ENCODE data around the gene NHLRC4. TPM values are rescaled to one million over a fixed set of nuclear protein-coding genes. Genes with fewer than 3 reads are reported as not detected.

The NHLRC4 gene
- total RNA-seq, 3 donors from 2014 or later: 0.13 to 0.18 (median 0.16) TPM

GRCh38 chr16:563072-563644 lies 3.6 kb upstream of the NHLRC4 start:
- H3K4me1 Mint-ChIP-seq (ENCODE audit: low read depth): peaks cover 10% of the 10 kb centered on the region
- H3K9me3 Mint-ChIP-seq: no peaks in the 10 kb centered on the region
- H3K4me3 Mint-ChIP-seq: no peak overlapping the region
- no peaks in the 10 kb centered on the region for H3K36me3 Mint-ChIP-seq (ENCODE audit: insufficient read depth)
- ATAC-seq (no peak), DNase-seq (no peak)
- H3K27me3 Mint-ChIP-seq (ENCODE audit: low read depth): peaks cover 17% of the 10 kb centered on the region

GRCh38 chr16:564690-565418 lies 2.0 kb upstream of the NHLRC4 start:
- H3K4me1 Mint-ChIP-seq (ENCODE audit: low read depth): peaks cover 16% of the 10 kb centered on the region
- H3K27me3 Mint-ChIP-seq (ENCODE audit: low read depth): peaks cover 7% of the 10 kb centered on the region
- ATAC-seq (no peak), DNase-seq (no peak)
- H3K36me3 Mint-ChIP-seq (ENCODE audit: insufficient read depth): no peaks in the 10 kb centered on the region
- no peak overlapping the region for H3K4me3 Mint-ChIP-seq
- H3K9me3 Mint-ChIP-seq: no peaks in the 10 kb centered on the region

- H3K36me3 Mint-ChIP-seq (ENCODE audit: insufficient read depth): no peaks in the 10 kb centered on the region
- peaks cover 7% of the 10 kb centered on the region for H3K27me3 Mint-ChIP-seq (ENCODE audit: low read depth)
- no peaks in the 10 kb centered on the region for H3K9me3 Mint-ChIP-seq
- peaks cover 16% of the 10 kb centered on the region for H3K4me1 Mint-ChIP-seq (ENCODE audit: low read depth)
- ATAC-seq (no peak), DNase-seq (no peak)
- no peak overlapping the region for H3K4me3 Mint-ChIP-seq
Measured at GRCh38 chr16:565419-566330, 1.1 kb upstream of the NHLRC4 start.

DNA sequence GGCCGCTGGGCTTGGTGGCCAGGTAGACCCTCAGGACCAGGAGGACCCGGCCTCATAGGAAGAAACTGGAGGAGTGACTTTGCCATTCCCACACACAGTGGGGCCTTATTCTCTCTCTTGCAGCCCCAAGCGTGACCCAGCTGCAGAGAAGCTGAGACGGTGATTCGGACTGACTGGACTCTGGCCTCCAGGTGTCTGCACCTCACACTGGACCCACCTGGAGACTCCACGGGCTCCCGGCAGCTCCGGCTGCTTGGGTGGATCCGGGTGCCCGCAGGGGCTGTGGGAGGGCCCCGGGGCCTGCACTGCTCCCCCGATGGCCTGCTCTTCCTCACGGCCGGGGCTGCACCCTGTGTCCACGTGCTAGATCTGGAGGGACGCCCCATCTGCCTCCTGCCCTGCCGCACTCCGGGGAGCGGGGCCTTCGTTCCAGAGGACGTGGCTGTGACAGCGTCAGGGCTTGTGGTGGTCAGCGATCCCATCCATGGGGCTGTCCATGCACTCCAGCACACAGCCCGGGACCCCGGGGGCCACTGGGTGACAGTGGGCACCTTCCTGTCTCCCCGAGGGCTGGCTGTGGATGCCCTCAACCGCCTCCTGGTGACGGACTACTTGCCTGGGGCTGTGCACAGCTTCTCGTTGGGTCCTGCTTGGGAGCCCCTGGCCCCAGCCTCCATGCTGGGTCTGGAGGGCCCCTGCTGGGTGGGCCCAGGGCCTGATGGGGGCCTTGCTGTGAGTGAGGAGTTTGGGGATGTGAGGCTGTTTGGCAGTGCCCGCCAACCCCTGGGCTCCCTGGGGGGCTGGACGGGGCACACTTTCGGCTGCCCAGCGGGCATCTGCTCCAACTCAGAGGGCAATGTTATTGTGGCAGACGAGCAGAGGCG lies 810 bp downstream of the NHLRC4 start:
- no peak for ATAC-seq
- H3K4me3 Mint-ChIP-seq: peak overlapping the region; percentile 68

DNA sequence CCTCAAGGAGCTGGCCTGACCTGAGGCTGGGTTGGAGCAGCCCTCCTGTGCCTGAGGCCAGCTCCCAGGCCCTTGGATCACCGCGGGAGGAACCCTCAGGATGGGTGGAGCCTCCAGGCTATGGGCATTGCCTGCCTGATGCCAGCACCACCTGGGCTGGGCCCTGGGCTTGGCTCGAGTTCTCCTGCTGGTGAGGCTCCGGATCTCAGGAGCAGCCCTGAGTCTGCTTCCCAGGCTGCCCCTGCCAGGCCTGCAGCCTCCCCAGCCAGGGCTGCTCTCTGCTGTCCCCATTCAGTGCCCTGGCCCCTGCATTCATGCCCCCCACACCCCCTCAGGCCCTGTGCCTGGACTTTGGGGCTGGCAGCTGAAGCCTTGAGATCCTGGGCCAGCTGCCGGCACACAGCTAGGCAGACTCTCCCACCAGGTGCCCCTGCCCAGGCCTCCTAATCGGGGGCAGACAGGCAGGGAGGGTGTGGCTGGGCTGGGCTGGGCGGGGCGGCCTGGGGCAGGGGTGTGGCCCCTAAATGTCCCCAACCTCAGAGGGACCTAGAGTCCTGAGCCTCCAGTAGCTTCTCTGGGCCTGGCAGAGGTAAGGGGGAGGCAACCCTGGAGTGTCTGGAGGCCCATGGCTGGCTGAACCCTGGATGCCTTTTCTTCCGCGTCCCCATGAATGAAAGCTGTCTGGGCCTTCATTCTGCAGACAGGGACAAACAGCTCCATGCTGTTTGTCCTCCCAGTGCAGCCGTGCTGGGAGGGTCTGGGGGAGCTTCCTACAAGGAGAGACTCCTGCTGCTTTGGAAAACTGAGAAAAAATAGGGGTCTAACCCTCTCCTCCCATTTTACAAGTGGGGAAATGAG lies 1.8 kb downstream of the NHLRC4 start:
- Mint-ChIP-seq H3K36me3 (ENCODE audit: insufficient read depth) (no peaks in the 10 kb centered on the region), H3K27me3 (ENCODE audit: low read depth) (no peaks in the 10 kb centered on the region), H3K4me1 (ENCODE audit: low read depth) (peaks cover 29% of the 10 kb centered on the region), H3K4me3 (peak overlapping the region; percentile 84), H3K9me3 (no peaks in the 10 kb centered on the region)
- no peak for DNase-seq
- no peak for ATAC-seq

More for the DNA sequence above, 810 bp downstream of the NHLRC4 start:
- Mint-ChIP-seq H3K27me3 (ENCODE audit: low read depth) (no peaks in the 10 kb centered on the region), H3K4me1 (ENCODE audit: low read depth) (peaks cover 29% of the 10 kb centered on the region), H3K36me3 (ENCODE audit: insufficient read depth) (no peaks in the 10 kb centered on the region), H3K9me3 (no peaks in the 10 kb centered on the region)
- DNase-seq: no peak

GRCh38 chr16:569445-570254 lies 2.8 kb downstream of the NHLRC4 start, which contains the start of gene PIGQ:
Gene PIGQ (plus strand): TSS chr16:569968. CDS start chr16:574075, 4,107 bp downstream.
- Mint-ChIP-seq H3K36me3 (ENCODE audit: insufficient read depth) (no peaks in the 10 kb centered on the region), H3K4me1 (ENCODE audit: low read depth) (peaks cover 29% of the 10 kb centered on the region), H3K9me3 (no peaks in the 10 kb centered on the region), H3K4me3 (peak within 1 kb of the TSS; percentile 85), H3K27me3 (ENCODE audit: low read depth) (no peaks in the 10 kb centered on the region)
- peak; percentile 84 to 92 for ATAC-seq
- peak; percentile 51 for DNase-seq

DNA sequence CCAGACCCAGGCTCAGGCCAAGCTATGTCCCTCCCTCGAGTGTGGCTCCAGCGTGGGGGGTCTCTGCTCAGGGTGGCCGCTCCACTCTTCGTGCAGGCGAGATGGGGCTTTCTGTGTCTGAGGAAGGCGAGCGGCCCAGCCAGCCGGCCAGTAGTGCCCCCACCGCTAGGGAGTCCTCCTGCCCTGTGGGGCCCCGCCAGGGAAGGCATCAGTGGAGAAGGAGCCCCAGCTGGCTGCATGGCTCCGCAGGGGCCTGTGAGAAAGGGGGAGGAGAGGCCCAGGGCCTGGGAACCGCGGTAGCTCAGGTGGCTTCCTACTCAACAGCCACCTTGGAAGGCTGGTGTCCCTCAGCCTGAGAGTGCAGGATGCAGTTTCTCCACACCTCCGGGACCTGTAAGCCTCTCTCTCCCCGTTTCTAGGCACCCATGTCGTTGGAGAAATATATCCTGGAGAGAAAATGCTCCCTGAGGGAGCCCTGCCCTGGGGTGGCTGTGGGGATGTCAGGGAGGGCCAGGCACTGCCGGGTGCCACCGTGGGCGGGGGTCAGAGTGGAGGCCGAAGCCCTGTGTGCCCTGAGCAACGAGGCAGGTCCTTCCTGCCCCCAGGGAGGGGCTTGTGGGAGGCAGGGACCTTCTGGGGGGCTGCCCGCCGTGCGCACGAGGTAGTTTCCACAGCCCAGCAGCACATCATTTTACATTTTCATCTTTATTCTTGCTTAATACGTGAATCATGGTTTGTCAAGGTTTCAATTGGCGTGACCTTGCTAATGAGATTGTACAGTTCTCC lies 6.3 kb downstream of the NHLRC4 start:
- Mint-ChIP-seq H3K4me1 (ENCODE audit: low read depth) (peaks cover 20% of the 10 kb centered on the region), H3K4me3 (no peak overlapping the region), H3K36me3 (ENCODE audit: insufficient read depth) (no peaks in the 10 kb centered on the region), H3K27me3 (ENCODE audit: low read depth) (no peaks in the 10 kb centered on the region), H3K9me3 (no peaks in the 10 kb centered on the region)
- ATAC-seq (no peak), DNase-seq (no peak)

GRCh38 chr16:574021-574760 lies 7.4 kb downstream of the NHLRC4 start:
- Mint-ChIP-seq H3K4me1 (ENCODE audit: low read depth) (peaks cover 16% of the 10 kb centered on the region), H3K9me3 (no peaks in the 10 kb centered on the region), H3K4me3 (no peak overlapping the region), H3K36me3 (ENCODE audit: insufficient read depth) (no peaks in the 10 kb centered on the region), H3K27me3 (ENCODE audit: low read depth) (no peaks in the 10 kb centered on the region)
- ATAC-seq (no peak), DNase-seq (no peak)

DNA sequence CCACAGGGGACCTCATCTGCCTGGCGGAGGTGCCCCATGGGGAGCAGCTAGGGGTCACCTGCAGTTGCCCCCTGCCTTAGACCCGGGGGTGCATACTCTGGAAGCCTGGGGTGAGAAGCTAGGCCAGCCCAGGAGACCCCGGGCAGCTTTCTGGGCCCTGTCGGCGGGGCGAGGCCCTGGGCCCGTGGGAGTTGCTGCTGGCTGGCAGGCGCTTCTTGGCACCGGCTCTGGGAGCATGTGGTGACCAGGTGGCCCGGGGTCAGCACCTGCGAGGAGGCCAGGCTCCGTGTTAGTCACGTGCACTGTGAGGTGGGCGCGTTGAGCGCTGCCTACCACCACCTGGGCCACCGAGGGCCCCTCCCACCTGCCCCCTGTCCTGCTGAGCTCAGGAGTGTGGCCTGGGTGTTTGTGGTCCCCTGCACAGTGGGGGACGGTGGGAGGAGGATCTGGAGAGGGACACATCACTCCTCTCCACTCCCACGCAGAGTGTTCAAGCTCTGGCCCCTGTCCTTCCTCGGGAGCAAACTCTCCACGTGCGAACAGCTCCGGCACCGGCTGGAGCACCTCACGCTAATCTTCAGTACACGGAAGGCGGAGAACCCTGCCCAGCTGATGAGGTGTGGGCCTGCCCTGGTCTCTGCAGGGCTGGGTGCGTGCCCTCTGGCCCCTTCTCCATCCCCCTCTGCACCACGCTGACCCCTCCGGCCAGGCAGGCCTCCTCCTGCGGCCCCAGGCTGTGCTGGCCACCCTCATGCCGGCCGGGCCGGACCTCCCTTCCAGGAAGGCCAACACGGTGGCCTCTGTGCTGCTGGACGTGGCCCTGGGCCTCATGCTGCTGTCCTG lies 8.8 kb downstream of the NHLRC4 start:
- no peaks in the 10 kb centered on the region for H3K36me3 Mint-ChIP-seq (ENCODE audit: insufficient read depth)
- DNase-seq: no peak
- peaks cover 13% of the 10 kb centered on the region for H3K4me1 Mint-ChIP-seq (ENCODE audit: low read depth)
- ATAC-seq: no peak
- H3K4me3 Mint-ChIP-seq: no peak overlapping the region
- H3K9me3 Mint-ChIP-seq: no peaks in the 10 kb centered on the region
- H3K27me3 Mint-ChIP-seq (ENCODE audit: low read depth): no peaks in the 10 kb centered on the region

DNA sequence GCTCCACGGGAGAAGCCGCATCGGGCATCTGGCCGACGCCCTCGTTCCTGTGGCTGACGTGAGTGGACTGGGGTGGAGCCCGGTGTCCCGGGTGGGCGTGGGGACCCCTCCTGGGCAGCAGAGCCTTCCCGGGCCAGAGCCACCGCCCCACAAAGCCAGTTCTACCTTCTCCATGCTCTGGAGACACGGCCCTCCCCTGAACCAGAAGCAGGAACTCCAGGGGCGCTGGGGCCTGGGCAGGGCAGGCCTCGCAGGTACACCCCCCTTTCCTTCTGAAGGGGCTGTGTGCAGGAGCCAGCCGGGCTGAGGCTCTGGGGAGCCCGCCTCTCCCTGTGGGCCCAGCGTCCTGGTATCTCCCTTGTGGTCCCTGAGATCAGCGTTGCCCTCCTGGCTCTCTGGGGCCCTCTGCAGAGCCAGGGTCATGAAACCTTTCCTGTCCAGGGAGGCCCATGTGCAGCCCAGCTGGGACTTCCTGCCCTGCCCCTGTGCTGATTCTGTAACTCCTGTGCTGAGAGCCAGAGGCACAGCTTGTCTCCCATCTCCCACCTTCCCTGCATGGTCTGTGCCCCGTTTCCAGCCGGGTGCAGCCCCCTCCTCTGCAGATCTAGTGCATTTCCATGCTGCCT lies 9.5 kb downstream of the NHLRC4 start:
- no peaks in the 10 kb centered on the region for H3K36me3 Mint-ChIP-seq (ENCODE audit: insufficient read depth)
- DNase-seq: no peak
- peaks cover 9% of the 10 kb centered on the region for H3K4me1 Mint-ChIP-seq (ENCODE audit: low read depth)
- H3K9me3 Mint-ChIP-seq: no peaks in the 10 kb centered on the region
- H3K27me3 Mint-ChIP-seq (ENCODE audit: low read depth): no peaks in the 10 kb centered on the region
- no peak overlapping the region for H3K4me3 Mint-ChIP-seq
- ATAC-seq: no peak
